Fibroblast of villous mesenchyme (primary cell): Measurements from ENCODE around the gene CACNG8. TPM values are rescaled to one million over a fixed set of nuclear protein-coding genes. Genes with fewer than 3 reads are reported as not detected.

Experiments
- DNase-seq: peaks from one replicate; pipeline ENCODE4 v3.0.0-alpha.2; 2010; ENCODE audit warnings: low read depth
- H3K4me3 ChIP-seq: 2 replicates; pipeline ENCODE4 v1.5.1; 2011; ENCODE audit warnings: low read depth, mild to moderate bottlenecking, low read length
- total RNA-seq: library from RNA; depleted of rRNA; stranded (reverse); fragments of >200 nt; gene quantifications from 2 replicates; pipeline ENCODE4 v1.2.3, GENCODE V29; 2012
- TF ChIP-seq, protein P1 (sequence below): IDR thresholded peaks from 2 replicates; pipeline ENCODE4 v1.5.1; 2012; ENCODE audit warnings: low read depth, mild to moderate bottlenecking, low read length; ENCODE audit not compliant: insufficient read depth

Gene CACNG8
- total RNA-seq, 1 donor = not detected

DNA sequence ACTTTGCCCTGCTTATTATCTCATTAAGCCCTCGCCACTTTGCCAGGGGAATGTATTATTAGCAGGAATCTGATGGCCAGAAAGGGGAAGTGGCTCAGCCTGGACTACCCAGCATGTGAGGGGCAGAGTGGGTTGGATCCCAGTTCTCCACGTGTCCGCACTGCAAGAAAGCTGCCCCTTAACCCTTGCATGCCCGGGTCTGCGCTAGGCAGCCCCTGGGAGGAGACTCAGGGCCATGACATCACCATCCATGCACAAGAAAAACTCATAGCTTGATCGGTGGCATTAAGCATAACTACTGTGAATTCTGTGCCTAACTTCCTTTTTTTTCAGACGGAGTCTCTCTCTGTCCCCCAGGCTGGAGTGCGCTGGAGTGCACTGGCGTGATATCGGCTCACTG is 8.9 kb downstream of the CACNG8 start:
- no peak for DNase-seq
- TF ChIP-seq, protein P1, sequence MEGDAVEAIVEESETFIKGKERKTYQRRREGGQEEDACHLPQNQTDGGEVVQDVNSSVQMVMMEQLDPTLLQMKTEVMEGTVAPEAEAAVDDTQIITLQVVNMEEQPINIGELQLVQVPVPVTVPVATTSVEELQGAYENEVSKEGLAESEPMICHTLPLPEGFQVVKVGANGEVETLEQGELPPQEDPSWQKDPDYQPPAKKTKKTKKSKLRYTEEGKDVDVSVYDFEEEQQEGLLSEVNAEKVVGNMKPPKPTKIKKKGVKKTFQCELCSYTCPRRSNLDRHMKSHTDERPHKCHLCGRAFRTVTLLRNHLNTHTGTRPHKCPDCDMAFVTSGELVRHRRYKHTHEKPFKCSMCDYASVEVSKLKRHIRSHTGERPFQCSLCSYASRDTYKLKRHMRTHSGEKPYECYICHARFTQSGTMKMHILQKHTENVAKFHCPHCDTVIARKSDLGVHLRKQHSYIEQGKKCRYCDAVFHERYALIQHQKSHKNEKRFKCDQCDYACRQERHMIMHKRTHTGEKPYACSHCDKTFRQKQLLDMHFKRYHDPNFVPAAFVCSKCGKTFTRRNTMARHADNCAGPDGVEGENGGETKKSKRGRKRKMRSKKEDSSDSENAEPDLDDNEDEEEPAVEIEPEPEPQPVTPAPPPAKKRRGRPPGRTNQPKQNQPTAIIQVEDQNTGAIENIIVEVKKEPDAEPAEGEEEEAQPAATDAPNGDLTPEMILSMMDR = no peak
- H3K4me3 ChIP-seq = no peak overlapping the region

DNA sequence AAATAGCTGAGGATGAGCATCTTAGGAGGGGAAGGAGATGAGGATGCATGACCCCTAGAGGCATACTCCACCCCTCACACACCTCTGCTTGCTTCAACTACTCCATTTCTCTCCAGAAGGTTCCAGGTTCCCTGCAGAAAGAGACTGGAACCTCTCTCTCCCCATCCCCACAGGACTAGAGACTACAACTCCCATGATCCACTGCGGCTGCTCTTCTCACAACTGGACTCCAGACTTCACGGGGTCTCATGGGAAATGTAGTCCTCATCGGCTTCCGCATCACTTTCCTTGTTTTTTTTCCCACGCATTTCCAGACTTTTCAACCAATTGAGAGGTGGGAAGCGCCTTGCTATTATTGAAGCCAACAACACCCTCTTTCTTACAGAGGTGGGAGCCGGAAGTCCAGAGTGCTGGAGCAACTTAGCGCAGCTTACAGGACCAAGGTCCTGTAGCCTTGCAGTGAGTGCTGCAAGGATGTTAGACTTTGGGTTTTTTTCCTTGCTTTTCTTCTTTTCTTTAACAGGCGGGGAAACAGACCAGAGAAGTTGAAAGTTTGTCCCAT is 14.8 kb downstream of the CACNG8 start:
- peak; percentile 90 for DNase-seq
- TF ChIP-seq, protein P1 = no peak
- peak overlapping the region; percentile 57 for H3K4me3 ChIP-seq

DNA sequence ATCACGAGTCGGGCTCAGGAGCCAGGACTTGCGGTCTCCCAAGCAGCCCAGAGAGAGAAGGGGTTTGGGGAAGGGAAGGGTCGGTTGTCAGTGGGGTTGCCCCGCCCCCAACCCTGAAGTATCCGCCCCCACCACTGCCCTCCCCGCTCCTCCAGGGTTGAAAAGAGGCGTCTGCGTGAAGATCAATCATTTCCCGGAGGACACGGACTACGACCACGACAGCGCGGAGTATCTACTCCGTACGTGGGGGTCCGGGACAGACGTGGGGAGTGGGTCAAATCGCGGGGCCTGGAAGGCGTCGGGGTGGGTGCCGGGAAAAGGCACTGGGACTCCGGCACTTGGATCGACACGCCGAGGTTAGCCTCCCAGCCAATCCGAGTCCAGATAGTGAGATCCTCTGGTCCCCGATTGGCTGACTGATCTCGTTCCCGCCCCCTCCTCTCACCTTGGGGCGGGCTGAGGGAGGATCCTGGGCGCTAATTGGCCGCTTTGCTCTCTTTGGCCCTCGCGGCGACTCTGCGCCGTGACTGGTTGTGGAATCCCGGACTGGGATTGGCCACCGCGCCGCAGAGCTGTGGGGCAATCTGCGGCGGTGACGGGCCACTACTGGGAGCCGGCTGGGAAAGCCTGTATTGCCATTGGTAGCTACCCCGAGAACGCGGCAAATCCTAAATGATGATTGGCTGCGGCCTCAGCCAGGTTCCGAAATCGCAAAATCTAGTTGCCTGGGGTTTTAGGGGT is 15.4 kb downstream of the CACNG8 start:
- TF ChIP-seq, protein P1 = no peak
- peak; percentile 95 for DNase-seq
- peak overlapping the region; percentile 73 for H3K4me3 ChIP-seq

DNA sequence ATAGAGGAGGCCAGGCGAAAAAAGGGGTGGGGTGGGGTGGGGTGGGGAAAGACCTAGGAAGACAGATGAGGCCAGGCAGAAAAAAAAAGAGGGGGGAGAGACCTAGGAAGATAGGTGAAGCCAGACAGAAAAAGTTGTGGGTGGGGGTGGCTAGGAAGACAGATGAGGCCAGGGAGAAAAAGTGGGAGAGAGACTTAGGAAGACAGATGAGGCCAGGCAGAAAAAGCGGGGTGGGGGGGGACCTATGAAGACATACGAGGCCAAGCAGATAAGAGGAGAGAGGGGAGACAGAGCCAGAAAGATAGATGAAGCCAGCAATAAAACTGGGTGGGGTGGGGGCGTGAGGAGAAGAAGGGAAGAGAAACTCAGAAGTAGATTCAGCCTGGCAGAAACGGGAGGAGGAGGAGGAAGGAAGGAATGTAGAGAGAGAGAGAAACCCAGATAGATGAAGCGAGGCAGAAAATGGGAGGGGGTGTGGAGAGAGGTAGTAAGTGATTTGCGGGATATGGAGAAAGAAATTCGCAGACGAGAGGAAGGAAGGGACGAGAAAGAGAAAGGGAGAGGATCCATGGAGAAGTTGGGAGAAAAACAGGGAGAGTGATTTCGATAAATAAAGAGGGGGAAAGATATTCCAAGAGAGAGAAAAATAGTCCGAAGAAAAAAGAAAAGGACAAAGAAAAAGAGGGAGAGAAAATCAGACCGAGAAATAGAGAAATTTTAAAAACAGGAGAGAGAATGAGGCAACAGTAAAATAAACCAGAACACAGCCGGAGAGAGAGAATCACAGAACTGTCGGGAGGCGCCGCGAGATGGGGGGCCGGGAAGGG is 16.5 kb downstream of the CACNG8 start:
- TF ChIP-seq, protein P1 = no peak

DNA sequence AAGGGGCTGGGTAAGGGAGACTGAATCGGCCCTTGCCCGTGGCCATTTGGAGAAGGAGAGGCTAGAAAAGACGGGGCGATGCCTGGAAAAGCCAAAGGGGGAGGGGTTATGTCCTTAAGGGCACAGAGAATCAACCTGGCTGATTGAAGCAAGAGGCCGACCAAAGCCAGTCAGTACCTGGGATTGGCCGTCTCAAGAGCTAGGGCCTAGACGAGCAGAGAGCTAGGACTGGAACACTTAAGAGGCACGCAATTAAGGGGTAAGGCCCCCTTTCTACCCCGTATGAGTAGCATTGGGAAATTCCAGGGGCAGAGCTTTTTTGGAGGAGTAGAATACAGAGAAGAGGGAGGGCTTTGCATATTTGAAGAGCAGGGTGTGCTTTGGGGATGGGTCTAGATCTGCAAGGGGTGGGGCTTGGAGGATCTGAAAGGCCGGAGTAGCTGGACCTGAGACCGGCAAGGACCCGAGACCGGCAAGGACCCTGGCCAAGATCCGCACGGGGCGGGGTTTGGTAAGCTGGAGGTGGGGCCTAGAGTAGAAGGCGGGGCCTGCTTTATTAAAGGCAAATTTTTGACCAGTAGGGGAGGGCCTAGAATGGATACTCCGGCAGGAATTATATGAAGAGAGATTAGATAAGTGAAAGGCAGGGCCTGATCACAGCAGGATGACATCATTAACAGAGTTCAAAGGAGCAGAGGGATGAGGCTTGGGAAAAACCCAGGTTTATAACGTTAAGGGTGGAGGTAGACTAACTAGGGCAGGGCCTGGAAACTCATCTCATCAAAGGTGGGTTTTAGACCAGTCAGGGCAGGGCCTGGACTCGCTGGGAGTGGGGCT is 18.0 kb downstream of the CACNG8 start:
- TF ChIP-seq, protein P1 = peak; percentile 7
- DNase-seq = peak; percentile 94
- H3K4me3 ChIP-seq = peak overlapping the region; percentile 51

More for the DNA sequence above, 16.5 kb downstream of the CACNG8 start:
- no peak for DNase-seq
- peak overlapping the region; percentile 73 for H3K4me3 ChIP-seq

DNA sequence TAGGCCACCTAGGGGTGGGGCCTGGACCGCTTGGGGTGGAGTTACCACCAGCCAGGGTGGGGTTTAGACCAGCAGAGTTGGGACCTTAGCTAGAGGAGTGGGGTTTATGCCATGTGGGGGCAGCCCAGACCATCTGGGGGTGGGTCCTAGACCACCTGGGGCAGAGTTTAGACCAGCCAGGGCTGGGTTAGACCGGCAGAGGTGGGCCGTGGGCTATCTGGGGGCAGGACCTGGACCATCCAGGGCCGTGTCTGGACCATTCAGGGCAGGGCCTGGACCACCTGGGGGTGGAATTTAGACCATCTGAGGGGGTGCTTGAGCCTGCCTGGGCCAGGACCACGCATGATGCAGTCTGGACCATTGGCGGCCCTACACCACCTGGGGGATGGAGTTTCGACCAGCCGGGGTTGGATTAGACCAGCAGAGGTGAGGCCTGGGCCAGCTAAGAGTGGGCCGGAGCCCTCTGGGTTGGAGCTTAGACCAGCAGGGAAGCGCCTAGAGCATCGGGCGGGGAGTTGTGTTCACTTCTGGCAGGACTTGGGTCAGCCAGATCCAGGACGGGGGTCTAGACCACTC is 18.7 kb downstream of the CACNG8 start:
- H3K4me3 ChIP-seq = peak overlapping the region; percentile 51
- no peak for DNase-seq
- TF ChIP-seq, protein P1 = no peak
